ENCODE measurements around the gene MOCOS.

GRCh38 chr18:36183987-36184386 lies 3.3 kb upstream of the MOCOS start:
- TF ChIP-seq, protein P1, sequence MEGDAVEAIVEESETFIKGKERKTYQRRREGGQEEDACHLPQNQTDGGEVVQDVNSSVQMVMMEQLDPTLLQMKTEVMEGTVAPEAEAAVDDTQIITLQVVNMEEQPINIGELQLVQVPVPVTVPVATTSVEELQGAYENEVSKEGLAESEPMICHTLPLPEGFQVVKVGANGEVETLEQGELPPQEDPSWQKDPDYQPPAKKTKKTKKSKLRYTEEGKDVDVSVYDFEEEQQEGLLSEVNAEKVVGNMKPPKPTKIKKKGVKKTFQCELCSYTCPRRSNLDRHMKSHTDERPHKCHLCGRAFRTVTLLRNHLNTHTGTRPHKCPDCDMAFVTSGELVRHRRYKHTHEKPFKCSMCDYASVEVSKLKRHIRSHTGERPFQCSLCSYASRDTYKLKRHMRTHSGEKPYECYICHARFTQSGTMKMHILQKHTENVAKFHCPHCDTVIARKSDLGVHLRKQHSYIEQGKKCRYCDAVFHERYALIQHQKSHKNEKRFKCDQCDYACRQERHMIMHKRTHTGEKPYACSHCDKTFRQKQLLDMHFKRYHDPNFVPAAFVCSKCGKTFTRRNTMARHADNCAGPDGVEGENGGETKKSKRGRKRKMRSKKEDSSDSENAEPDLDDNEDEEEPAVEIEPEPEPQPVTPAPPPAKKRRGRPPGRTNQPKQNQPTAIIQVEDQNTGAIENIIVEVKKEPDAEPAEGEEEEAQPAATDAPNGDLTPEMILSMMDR (conservative IDR thresholded peaks at IDR 0.05 in 1 of 2, IDR thresholded peaks at IDR 0.05 in 1 of 2; ENCODE audit: extremely low read depth in 1 of 2, insufficient read depth in 1 of 2, low read depth in 1 of 2, low read length in 2 of 2): no peak
- TF ChIP-seq EZH2 (IDR thresholded peaks at IDR 0.05; ENCODE audit: borderline replicate concordance, low read length): no peak

Data from mammary epithelial cell (primary cell).